HepG2 (cell line): ENCODE results near the gene ZBTB20. TPM values are rescaled to one million over a fixed set of nuclear protein-coding genes. Genes with fewer than 3 reads are reported as not detected.
A peak's percentile ranks its signal among the peaks of the same experiment; 100 is the strongest.

Experiments
- ATAC-seq: fragments of 200-7000 bp; cut with Tn5 transposase; 3 replicates; pipeline ENCODE4 v1.9.1; 2020; ENCODE audit warnings: mild to moderate bottlenecking, moderate library complexity
- BruUV-seq: library from RNA; stranded (reverse); fragments of 400-500 nt; replicated peaks from 2 replicates; lab custom pipeline; 2021; lab: Mats Ljungman, UMichigan
- CTCF ChIA-PET: fragments of 300-600 bp; formaldehyde crosslinking; extraction: SDS; loops from one replicate; lab custom pipeline; 2021; ENCODE audit warnings: low total read pairs, inconsistent platforms, low intra/inter-chr PET ratio; lab: Yijun Ruan, JAX
- POLR2A ChIA-PET: fragments of 350-600 bp; sonication (Branson Sonifier 250); formaldehyde crosslinking; loops from one replicate; lab custom pipeline; 2020; ENCODE audit warnings: antibody characterized with exemption, inconsistent platforms; lab: Yijun Ruan, JAX
- DNase-seq: peaks from one replicate; pipeline ENCODE4 v3.0.0-alpha.2; 2015; ENCODE audit warnings: low spot score
- FAIRE-seq: peaks from 3 replicates; lab custom pipeline; 2011; peaks lifted over from hg19 to GRCh38; lab: Jason Lieb, UNC
- H2AFZ ChIP-seq: one replicate; pipeline ENCODE4 v1.6.1; 2011; ENCODE audit warnings: low read length, inconsistent platforms
- H3K27ac ChIP-seq: fragments of 300-600 bp; 3 replicates; pipeline ENCODE4 v1.8.0; 2011; ENCODE audit warnings: mixed run types, mild to moderate bottlenecking, mixed read lengths, low read length, inconsistent platforms; ENCODE audit not compliant: insufficient read depth; ENCODE audit errors: extremely low read length
- H3K27me3 ChIP-seq, 2 experiments: fragments of 200-600 bp in 1 of 2; 2 replicates in 1 of 2; 3 replicates in 1 of 2; pipeline versions ENCODE4 v1.6.0 to v1.8.0; 2011; ENCODE audit warnings: low read length in 2 of 2, mild to moderate bottlenecking in 2 of 2, moderate library complexity in 2 of 2, inconsistent platforms in 1 of 2; ENCODE audit not compliant: insufficient read depth in 2 of 2, control insufficient read depth in 1 of 2
- H3K36me3 ChIP-seq, 2 experiments: fragments of 200-600 bp in 1 of 2; replicated peaks in 1 of 2; 2 replicates in 1 of 2; 3 replicates in 1 of 2; pipeline versions ENCODE4 v1.5.1 to v1.8.0; 2011; ENCODE audit warnings: low read length in 2 of 2, inconsistent platforms in 1 of 2; ENCODE audit not compliant: insufficient read depth in 2 of 2, control insufficient read depth in 1 of 2
- H3K4me1 ChIP-seq: 2 replicates; pipeline ENCODE4 v1.5.1; 2012; ENCODE audit warnings: low read length, inconsistent platforms; ENCODE audit not compliant: insufficient read depth
- H3K4me2 ChIP-seq: 2 replicates; pipeline ENCODE4 v1.6.0; 2011; ENCODE audit warnings: low read depth, low read length, inconsistent platforms
- H3K4me3 ChIP-seq, 3 experiments: fragments of 200-600 bp in 1 of 3; sonication (generic), shearing (Covaris generic) in 1 of 3; replicated peaks in 1 of 3; 2 replicates each; pipeline ENCODE4 v1.5.1; 2011 to 2016; ENCODE audit warnings: low read length in 3 of 3, inconsistent platforms in 2 of 3, low read depth in 2 of 3, mild to moderate bottlenecking in 2 of 3, control low read depth in 1 of 3, mixed read lengths in 1 of 3; ENCODE audit not compliant: insufficient read depth in 1 of 3
- H3K79me2 ChIP-seq: one replicate; pipeline ENCODE4 v1.6.1; 2011; ENCODE audit warnings: low read length, inconsistent platforms; ENCODE audit not compliant: insufficient read depth
- H3K9ac ChIP-seq: 2 replicates; pipeline ENCODE4 v1.6.0; 2011; ENCODE audit warnings: mild to moderate bottlenecking, low read depth, low read length, inconsistent platforms; ENCODE audit not compliant: insufficient read depth
- H3K9me3 ChIP-seq: 2 replicates; pipeline ENCODE4 v1.5.1; 2012; ENCODE audit warnings: mild to moderate bottlenecking, low read length
- H4K20me1 ChIP-seq: 2 replicates; pipeline ENCODE4 v1.6.0; 2011; ENCODE audit warnings: inconsistent platforms, mild to moderate bottlenecking, low read length, moderate library complexity; ENCODE audit not compliant: insufficient read depth
- BORCS8-MEF2B ChIP-seq: sonication (generic); formaldehyde crosslinking; IDR thresholded peaks from 2 replicates; pipeline ENCODE4 v1.8.0; 2022; ENCODE audit warnings: mild to moderate bottlenecking, missing genetic modification reagents
- EP300 ChIP-seq, 3 experiments: sonication (generic) in 1 of 3; formaldehyde crosslinking in 1 of 3; IDR thresholded peaks; 2 replicates each; pipeline versions ENCODE4 v1.5.1 to v1.6.1; 2011 to 2020; ENCODE audit warnings: low read depth in 2 of 3, low read length in 2 of 3, borderline replicate concordance in 1 of 3, improper control_type of control experiment in 1 of 3, mild to moderate bottlenecking in 1 of 3, missing genetic modification reagents in 1 of 3, moderate library complexity in 1 of 3
- FOXA3 ChIP-seq: IDR thresholded peaks from 2 replicates; pipeline ENCODE4 v1.6.1; 2016; ENCODE audit warnings: missing genetic modification reagents, missing compliant biosample characterization
- GATAD2A ChIP-seq: IDR thresholded peaks from 2 replicates; pipeline ENCODE4 v1.6.1; 2016
- HMG20A ChIP-seq: IDR thresholded peaks from 2 replicates; pipeline ENCODE4 v1.6.1; 2016; ENCODE audit warnings: borderline replicate concordance
- JUN ChIP-seq: sonication (generic); formaldehyde crosslinking; IDR thresholded peaks from 2 replicates; pipeline ENCODE4 v1.4.0; 2020; ENCODE audit warnings: mild to moderate bottlenecking, missing genetic modification reagents
- NBN ChIP-seq: fragments of 450-650 bp; conservative IDR thresholded peaks from 2 replicates; pipeline ENCODE4 v1.6.1; 2017
- SOX13 ChIP-seq, 3 experiments: fragments of 450-650 bp in 1 of 3; sonication (generic) in 1 of 3; formaldehyde crosslinking in 1 of 3; IDR thresholded peaks in 2 of 3; conservative IDR thresholded peaks in 1 of 3; 2 replicates each; pipeline versions ENCODE4 v1.5.0 to v1.6.1; 2016 to 2020; ENCODE audit warnings: antibody characterized with exemption in 1 of 3, mild to moderate bottlenecking in 1 of 3, missing compliant biosample characterization in 1 of 3, missing genetic modification reagents in 1 of 3, moderate library complexity in 1 of 3
- WIZ ChIP-seq: sonication (generic); formaldehyde crosslinking; IDR thresholded peaks from 2 replicates; pipeline ENCODE4 v1.5.1; 2020; ENCODE audit warnings: mild to moderate bottlenecking, missing genetic modification reagents
- ZFAT ChIP-seq: sonication (generic); formaldehyde crosslinking; conservative IDR thresholded peaks from 2 replicates; pipeline ENCODE4 v1.8.1; 2023; ENCODE audit warnings: missing genetic modification reagents, inconsistent platforms
- ZFX ChIP-seq: sonication (generic); formaldehyde crosslinking; IDR thresholded peaks from 2 replicates; pipeline ENCODE4 v1.4.0; 2020; ENCODE audit warnings: mild to moderate bottlenecking, low read depth, missing genetic modification reagents, moderate library complexity
- ZNF260 ChIP-seq: sonication (generic); formaldehyde crosslinking; IDR thresholded peaks from 2 replicates; pipeline ENCODE4 v1.4.0; 2020; ENCODE audit warnings: missing genetic modification reagents, low read depth, mild to moderate bottlenecking, borderline replicate concordance
- ZNF276 ChIP-seq: sonication (generic); formaldehyde crosslinking; IDR thresholded peaks from 2 replicates; pipeline ENCODE4 v1.4.0; 2020; ENCODE audit warnings: mild to moderate bottlenecking, low read depth, missing genetic modification reagents
- ZNF460 ChIP-seq: sonication (generic); formaldehyde crosslinking; IDR thresholded peaks from 2 replicates; pipeline ENCODE4 v1.5.1; 2020; ENCODE audit warnings: missing genetic modification reagents, mild to moderate bottlenecking, borderline replicate concordance
- ZNF576 ChIP-seq: sonication (generic); formaldehyde crosslinking; IDR thresholded peaks from 2 replicates; pipeline ENCODE4 v1.4.0; 2020; ENCODE audit warnings: mild to moderate bottlenecking, missing genetic modification reagents
- ZNF652 ChIP-seq: IDR thresholded peaks from 2 replicates; pipeline ENCODE4 v1.6.1; 2016; ENCODE audit warnings: low read depth, borderline replicate concordance
- WGBS: methylation state at CpG from one replicate; pipeline ENCODE4 v1.1.6; 2017; ENCODE audit warnings: low lambda C conversion rate; 5-methylcytosine and 5-hydroxymethylcytosine counted together
- in situ Hi-C: cut with HindIII; loops from 2 replicates; pipeline ENCODE4 v1.10.0; 2017; ENCODE audit warnings: low pct_unique_long_range_greater_than_20kb; ENCODE audit not compliant: extremely low pct_ligation_motif_present
- intact Hi-C: fragments of 100-400 bp; cut with micrococcal nuclease; formaldehyde crosslinking; loops from one replicate; pipeline ENCODE4 v1.10.0; 2022; ENCODE audit not compliant: unreplicated experiment
- polyA plus RNA-seq, 8 experiments: library from polyadenylated mRNA; depleted of rRNA in 3 of 8; stranded (reverse) in 7 of 8; unstranded in 1 of 8; fragments of >200 nt; fragmentation: Illumina TruSeq in 4 of 8; extraction: Trizol in 4 of 8; gene quantifications; 2 replicates each; pipeline versions ENCODE4 v1.2.1 to v1.2.3, GENCODE V29; 2011 to 2016; ENCODE audit warnings: low read depth in 4 of 8, missing spikeins in 1 of 8, mixed read lengths in 1 of 8; ENCODE audit not compliant: insufficient read depth in 1 of 8
- total RNA-seq, 5 experiments: library from RNA; depleted of rRNA; stranded (reverse); fragments of >200 nt; fragmentation: Illumina TruSeq; extraction: Trizol; gene quantifications; 2 replicates each; pipeline ENCODE4 v1.2.3, GENCODE V29; 2016; ENCODE audit warnings: low read depth in 1 of 5
- TF ChIP-seq, protein P1 (sequence below): sonication (generic); formaldehyde crosslinking; IDR thresholded peaks from 2 replicates; pipeline ENCODE4 v1.4.0; 2020; ENCODE audit warnings: missing genetic modification reagents, mild to moderate bottlenecking, borderline replicate concordance

The ZBTB20 gene
- total and polyA plus RNA-seq, 2 of the 13 experiments (the other 11 are each of a cell fraction or from before 2014, with no cell fraction given), result 1.9 to 8.8 TPM

GRCh38 chr3:115099134-115099985 is 47.7 kb downstream of the ZBTB20 start:
- Histone ChIP-seq H3K4me2 (peak overlapping the region; percentile 63), H3K4me3 (peak overlapping the region; percentile 30 to 43 (median 42); a peak in 4 of 6 replicates), H3K36me3 (no peaks in the 10 kb centered on the region), H3K4me1 (peaks cover 18% of the 10 kb centered on the region), H3K9ac (peak overlapping the region; percentile 51; the same call in 1 of the 2 replicates), H2AFZ (no peak overlapping the region), H4K20me1 (no peaks in the 10 kb centered on the region), H3K27me3 (no peaks in the 10 kb centered on the region), H3K27ac (peak overlapping the region; percentile 45), H3K79me2 (no peaks in the 10 kb centered on the region), H3K9me3 (no peaks in the 10 kb centered on the region)
- 33% methylated on average over 3 of the region's 3 CpGs for WGBS
- FAIRE-seq (no peak), ATAC-seq (peak; percentile 57), DNase-seq (peak; percentile 36)
- ChIA-PET POLR2A (interaction anchor here (1.3 kb wide), 1 partner anchor 47 kb away, joined by 5 read pairs; the partner anchor contains the start of gene ZBTB20), CTCF (no interaction called here)
- BruUV-seq, result TSS peak; percentile 64
- in situ Hi-C loops, result loop anchor here (10.0 to 25.0 kb wide), 2 partner anchors 588 to 715 kb away; no protein-coding TSS in a partner anchor
- intact Hi-C loops, result loop anchor here (10.0 kb wide), 1 partner anchor 115 kb away; no protein-coding TSS in a partner anchor
- TF ChIP-seq NBN (no peak), EP300 (IDR thresholded peaks at IDR 0.05; ENCODE audit: low read depth in 2 of 2, low read length in 2 of 2) (peak in 1 of 2 experiments; percentile 26; a peak in 1 of 4 replicates), EP300 (CRISPR knock-in tag; IDR thresholded peaks at IDR 0.05; ENCODE audit: borderline replicate concordance) (no peak), ZNF276 (CRISPR knock-in tag) (no peak), ZNF460 (no peak), HMG20A (CRISPR knock-in tag) (peak; percentile 31; the same call in 1 of the 2 replicates), ZFX (CRISPR knock-in tag) (no peak), ZNF652 (CRISPR knock-in tag) (no peak), FOXA3 (CRISPR knock-in tag) (peak; percentile 48), WIZ (no peak), ZNF260 (CRISPR knock-in tag) (no peak), ZFAT (CRISPR knock-in tag) (no peak), BORCS8-MEF2B (CRISPR knock-in tag) (no peak), SOX13 (IDR thresholded peaks at IDR 0.05) (no peak), SOX13 (CRISPR knock-in tag; conservative IDR thresholded peaks at IDR 0.05 in 1 of 2, IDR thresholded peaks at IDR 0.05 in 1 of 2) (peak in 1 of 2 experiments; percentile 32; a peak in 1 of 4 replicates), JUN (CRISPR knock-in tag) (no peak), GATAD2A (CRISPR knock-in tag) (peak; percentile 61), ZNF576 (CRISPR knock-in tag) (no peak)
- TF ChIP-seq, protein P1, sequence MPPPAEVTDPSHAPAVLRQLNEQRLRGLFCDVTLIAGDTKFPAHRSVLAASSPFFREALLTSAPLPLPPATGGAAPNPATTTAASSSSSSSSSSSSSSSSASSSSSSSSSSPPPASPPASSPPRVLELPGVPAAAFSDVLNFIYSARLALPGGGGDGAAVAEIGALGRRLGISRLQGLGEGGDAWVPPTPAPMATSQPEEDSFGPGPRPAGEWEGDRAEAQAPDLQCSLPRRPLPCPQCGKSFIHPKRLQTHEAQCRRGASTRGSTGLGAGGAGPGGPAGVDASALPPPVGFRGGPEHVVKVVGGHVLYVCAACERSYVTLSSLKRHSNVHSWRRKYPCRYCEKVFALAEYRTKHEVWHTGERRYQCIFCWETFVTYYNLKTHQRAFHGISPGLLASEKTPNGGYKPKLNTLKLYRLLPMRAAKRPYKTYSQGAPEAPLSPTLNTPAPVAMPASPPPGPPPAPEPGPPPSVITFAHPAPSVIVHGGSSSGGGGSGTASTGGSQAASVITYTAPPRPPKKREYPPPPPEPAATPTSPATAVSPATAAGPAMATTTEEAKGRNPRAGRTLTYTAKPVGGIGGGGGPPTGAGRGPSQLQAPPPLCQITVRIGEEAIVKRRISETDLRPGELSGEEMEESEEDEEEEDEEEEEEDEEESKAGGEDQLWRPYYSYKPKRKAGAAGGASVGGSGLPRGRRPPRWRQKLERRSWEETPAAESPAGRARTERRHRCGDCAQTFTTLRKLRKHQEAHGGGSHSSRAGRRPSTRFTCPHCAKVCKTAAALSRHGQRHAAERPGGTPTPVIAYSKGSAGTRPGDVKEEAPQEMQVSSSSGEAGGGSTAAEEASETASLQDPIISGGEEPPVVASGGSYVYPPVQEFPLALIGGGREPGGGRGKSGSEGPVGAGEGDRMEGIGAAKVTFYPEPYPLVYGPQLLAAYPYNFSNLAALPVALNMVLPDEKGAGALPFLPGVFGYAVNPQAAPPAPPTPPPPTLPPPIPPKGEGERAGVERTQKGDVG (CRISPR knock-in tag), result no peak
